ENCODE results near the gene RPL36.

- TF ChIP-seq CTCF (IDR thresholded peaks at IDR 0.05 in 4 of 5, conservative IDR thresholded peaks at IDR 0.05 in 1 of 5): no peak
- TF ChIP-seq POLR2A (IDR thresholded peaks at IDR 0.05): no peak
These were observed 34.7 kb upstream of the RPL36 start for GRCh38 chr19:5655412-5655811.

Data from gastrocnemius medialis (tissue), 4 donors.